HepG2 (cell line): ENCODE data around the gene SLBP. TPM values are rescaled to one million over a fixed set of nuclear protein-coding genes. Genes with fewer than 3 reads are reported as not detected.
A peak's percentile ranks its signal among the peaks of the same experiment; 100 is the strongest.

Experiments
- BHLHE40 ChIP-seq: IDR thresholded peaks from 2 replicates; pipeline ENCODE4 v1.6.1; 2011; ENCODE audit warnings: low read length, improper control_type of control experiment
- ERF ChIP-seq: IDR thresholded peaks from 2 replicates; pipeline ENCODE4 v1.6.1; 2018; ENCODE audit warnings: missing biosample characterization, missing genetic modification reagents
- GATA4 ChIP-seq: sonication (generic); IDR thresholded peaks from 2 replicates; pipeline ENCODE4 v1.6.1; 2016; ENCODE audit warnings: antibody characterized with exemption, low read depth, borderline replicate concordance
- KLF11 ChIP-seq: IDR thresholded peaks from 2 replicates; pipeline ENCODE4 v1.6.1; 2016; ENCODE audit warnings: missing compliant biosample characterization
- PHF8 ChIP-seq: sonication (generic); formaldehyde crosslinking; IDR thresholded peaks from 2 replicates; pipeline ENCODE4 v1.5.0; 2020; ENCODE audit warnings: missing genetic modification reagents
- YEATS4 ChIP-seq: sonication (generic); formaldehyde crosslinking; IDR thresholded peaks from 2 replicates; pipeline ENCODE4 v1.4.0; 2020; ENCODE audit warnings: missing genetic modification reagents, borderline replicate concordance
- ZFP1 ChIP-seq: IDR thresholded peaks from 2 replicates; pipeline ENCODE4 v1.6.1; 2016
- ZNF143 ChIP-seq: sonication (generic); formaldehyde crosslinking; IDR thresholded peaks from 2 replicates; pipeline ENCODE4 v1.4.0; 2020; ENCODE audit warnings: missing genetic modification reagents
- ZNF230 ChIP-seq: sonication (generic); formaldehyde crosslinking; IDR thresholded peaks from 2 replicates; pipeline ENCODE4 v1.4.0; 2020; ENCODE audit warnings: mild to moderate bottlenecking, missing genetic modification reagents
- ZNF563 ChIP-seq: sonication (generic); formaldehyde crosslinking; IDR thresholded peaks from 2 replicates; pipeline ENCODE4 v1.8.0; 2022; ENCODE audit warnings: mild to moderate bottlenecking, moderate library complexity, missing genetic modification reagents
- ZNF777 ChIP-seq: sonication (generic); formaldehyde crosslinking; IDR thresholded peaks from 2 replicates; pipeline ENCODE4 v1.4.0; 2020; ENCODE audit warnings: missing genetic modification reagents
- polyA plus RNA-seq, 8 experiments: library from polyadenylated mRNA; depleted of rRNA in 3 of 8; stranded (reverse) in 7 of 8; unstranded in 1 of 8; fragments of >200 nt; fragmentation: Illumina TruSeq in 4 of 8; extraction: Trizol in 4 of 8; gene quantifications; 2 replicates each; pipeline versions ENCODE4 v1.2.1 to v1.2.3, GENCODE V29; 2011 to 2016; ENCODE audit warnings: low read depth in 4 of 8, missing spikeins in 1 of 8, mixed read lengths in 1 of 8; ENCODE audit not compliant: insufficient read depth in 1 of 8
- total RNA-seq, 5 experiments: library from RNA; depleted of rRNA; stranded (reverse); fragments of >200 nt; fragmentation: Illumina TruSeq; extraction: Trizol; gene quantifications; 2 replicates each; pipeline ENCODE4 v1.2.3, GENCODE V29; 2016; ENCODE audit warnings: low read depth in 1 of 5
- TF ChIP-seq, protein P1 (sequence below): sonication (generic); formaldehyde crosslinking; IDR thresholded peaks from 2 replicates; pipeline ENCODE4 v1.9.0; 2021; ENCODE audit warnings: mild to moderate bottlenecking, missing genetic modification reagents
- TF ChIP-seq, protein P2 (sequence below): sonication (generic); formaldehyde crosslinking; conservative IDR thresholded peaks from 2 replicates; pipeline ENCODE4 v1.4.0; 2020; ENCODE audit warnings: missing genetic modification reagents
- TF ChIP-seq, protein P3 (sequence below): sonication (generic); formaldehyde crosslinking; IDR thresholded peaks from 2 replicates; pipeline ENCODE4 v1.5.0; 2020; ENCODE audit warnings: missing genetic modification reagents
- TF ChIP-seq, protein P4 (sequence below): IDR thresholded peaks from 2 replicates; pipeline ENCODE4 v1.6.1; 2016
- TF ChIP-seq, protein P5 (sequence below), 2 experiments: IDR thresholded peaks; 2 replicates each; pipeline ENCODE4 v1.6.1; 2011 to 2012; ENCODE audit warnings: low read length in 2 of 2, borderline replicate concordance in 1 of 2, low read depth in 1 of 2, mild to moderate bottlenecking in 1 of 2, moderate library complexity in 1 of 2

SLBP gene
- total and polyA plus RNA-seq, 2 of the 13 experiments (the other 11 are each of a cell fraction or from before 2014, with no cell fraction given) = 43.9 to 104 TPM

DNA sequence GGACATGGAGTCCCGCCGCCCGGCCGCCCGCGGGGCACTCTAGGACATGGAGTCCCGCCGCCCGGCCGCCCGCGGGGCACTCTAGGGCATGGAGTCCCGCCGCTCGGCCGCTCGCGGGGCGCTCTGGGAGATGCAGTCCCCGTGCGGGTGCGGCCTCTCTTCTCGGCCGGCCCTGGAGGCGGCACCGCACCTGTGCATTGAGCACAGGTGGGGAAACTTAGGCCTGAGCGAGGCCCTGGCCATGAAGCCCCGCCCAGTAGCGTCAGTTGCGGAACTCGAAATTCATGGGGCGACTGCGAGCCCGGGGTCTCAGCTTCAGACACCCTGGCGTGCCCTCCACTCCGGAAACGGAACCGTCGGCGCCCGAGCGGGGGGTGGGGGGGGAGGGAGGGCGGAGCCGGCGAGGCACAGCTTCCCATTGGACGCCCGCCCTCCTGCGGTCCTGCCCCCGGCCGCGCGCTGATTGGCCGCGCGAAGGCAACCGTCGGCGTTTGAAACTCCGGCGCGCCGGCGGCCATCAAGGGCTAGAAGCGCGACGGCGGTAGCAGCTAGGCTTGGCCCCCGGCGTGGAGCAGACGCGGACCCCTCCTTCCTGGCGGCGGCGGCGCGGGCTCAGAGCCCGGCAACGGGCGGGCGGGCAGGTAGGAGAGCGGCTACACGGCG is 9.0 kb upstream of the SLBP start, which contains the start of the genes TACC3 and TMEM129 (continued):
- TF ChIP-seq, protein P1, sequence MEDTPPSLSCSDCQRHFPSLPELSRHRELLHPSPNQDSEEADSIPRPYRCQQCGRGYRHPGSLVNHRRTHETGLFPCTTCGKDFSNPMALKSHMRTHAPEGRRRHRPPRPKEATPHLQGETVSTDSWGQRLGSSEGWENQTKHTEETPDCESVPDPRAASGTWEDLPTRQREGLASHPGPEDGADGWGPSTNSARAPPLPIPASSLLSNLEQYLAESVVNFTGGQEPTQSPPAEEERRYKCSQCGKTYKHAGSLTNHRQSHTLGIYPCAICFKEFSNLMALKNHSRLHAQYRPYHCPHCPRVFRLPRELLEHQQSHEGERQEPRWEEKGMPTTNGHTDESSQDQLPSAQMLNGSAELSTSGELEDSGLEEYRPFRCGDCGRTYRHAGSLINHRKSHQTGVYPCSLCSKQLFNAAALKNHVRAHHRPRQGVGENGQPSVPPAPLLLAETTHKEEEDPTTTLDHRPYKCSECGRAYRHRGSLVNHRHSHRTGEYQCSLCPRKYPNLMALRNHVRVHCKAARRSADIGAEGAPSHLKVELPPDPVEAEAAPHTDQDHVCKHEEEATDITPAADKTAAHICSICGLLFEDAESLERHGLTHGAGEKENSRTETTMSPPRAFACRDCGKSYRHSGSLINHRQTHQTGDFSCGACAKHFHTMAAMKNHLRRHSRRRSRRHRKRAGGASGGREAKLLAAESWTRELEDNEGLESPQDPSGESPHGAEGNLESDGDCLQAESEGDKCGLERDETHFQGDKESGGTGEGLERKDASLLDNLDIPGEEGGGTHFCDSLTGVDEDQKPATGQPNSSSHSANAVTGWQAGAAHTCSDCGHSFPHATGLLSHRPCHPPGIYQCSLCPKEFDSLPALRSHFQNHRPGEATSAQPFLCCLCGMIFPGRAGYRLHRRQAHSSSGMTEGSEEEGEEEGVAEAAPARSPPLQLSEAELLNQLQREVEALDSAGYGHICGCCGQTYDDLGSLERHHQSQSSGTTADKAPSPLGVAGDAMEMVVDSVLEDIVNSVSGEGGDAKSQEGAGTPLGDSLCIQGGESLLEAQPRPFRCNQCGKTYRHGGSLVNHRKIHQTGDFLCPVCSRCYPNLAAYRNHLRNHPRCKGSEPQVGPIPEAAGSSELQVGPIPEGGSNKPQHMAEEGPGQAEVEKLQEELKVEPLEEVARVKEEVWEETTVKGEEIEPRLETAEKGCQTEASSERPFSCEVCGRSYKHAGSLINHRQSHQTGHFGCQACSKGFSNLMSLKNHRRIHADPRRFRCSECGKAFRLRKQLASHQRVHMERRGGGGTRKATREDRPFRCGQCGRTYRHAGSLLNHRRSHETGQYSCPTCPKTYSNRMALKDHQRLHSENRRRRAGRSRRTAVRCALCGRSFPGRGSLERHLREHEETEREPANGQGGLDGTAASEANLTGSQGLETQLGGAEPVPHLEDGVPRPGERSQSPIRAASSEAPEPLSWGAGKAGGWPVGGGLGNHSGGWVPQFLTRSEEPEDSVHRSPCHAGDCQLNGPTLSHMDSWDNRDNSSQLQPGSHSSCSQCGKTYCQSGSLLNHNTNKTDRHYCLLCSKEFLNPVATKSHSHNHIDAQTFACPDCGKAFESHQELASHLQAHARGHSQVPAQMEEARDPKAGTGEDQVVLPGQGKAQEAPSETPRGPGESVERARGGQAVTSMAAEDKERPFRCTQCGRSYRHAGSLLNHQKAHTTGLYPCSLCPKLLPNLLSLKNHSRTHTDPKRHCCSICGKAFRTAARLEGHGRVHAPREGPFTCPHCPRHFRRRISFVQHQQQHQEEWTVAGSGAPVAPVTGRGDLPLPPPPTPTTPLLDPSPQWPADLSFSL = no peak
- TF ChIP-seq ZFP1 (CRISPR knock-in tag) = 0 out of 2 replicates have a peak, but pooled peaks have one; percentile 17
- TF ChIP-seq, protein P2, sequence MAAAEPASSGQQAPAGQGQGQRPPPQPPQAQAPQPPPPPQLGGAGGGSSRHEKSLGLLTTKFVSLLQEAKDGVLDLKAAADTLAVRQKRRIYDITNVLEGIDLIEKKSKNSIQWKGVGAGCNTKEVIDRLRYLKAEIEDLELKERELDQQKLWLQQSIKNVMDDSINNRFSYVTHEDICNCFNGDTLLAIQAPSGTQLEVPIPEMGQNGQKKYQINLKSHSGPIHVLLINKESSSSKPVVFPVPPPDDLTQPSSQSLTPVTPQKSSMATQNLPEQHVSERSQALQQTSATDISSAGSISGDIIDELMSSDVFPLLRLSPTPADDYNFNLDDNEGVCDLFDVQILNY (CRISPR knock-in tag) = peak; percentile 91
- no peak for TF ChIP-seq ZNF777 (CRISPR knock-in tag)
- TF ChIP-seq, protein P3, sequence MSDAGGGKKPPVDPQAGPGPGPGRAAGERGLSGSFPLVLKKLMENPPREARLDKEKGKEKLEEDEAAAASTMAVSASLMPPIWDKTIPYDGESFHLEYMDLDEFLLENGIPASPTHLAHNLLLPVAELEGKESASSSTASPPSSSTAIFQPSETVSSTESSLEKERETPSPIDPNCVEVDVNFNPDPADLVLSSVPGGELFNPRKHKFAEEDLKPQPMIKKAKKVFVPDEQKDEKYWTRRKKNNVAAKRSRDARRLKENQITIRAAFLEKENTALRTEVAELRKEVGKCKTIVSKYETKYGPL (CRISPR knock-in tag) = peak; percentile 17; the same call in 1 of the 2 replicates
- TF ChIP-seq ZNF143 (CRISPR knock-in tag) = peak; percentile 81
- TF ChIP-seq, protein P4, sequence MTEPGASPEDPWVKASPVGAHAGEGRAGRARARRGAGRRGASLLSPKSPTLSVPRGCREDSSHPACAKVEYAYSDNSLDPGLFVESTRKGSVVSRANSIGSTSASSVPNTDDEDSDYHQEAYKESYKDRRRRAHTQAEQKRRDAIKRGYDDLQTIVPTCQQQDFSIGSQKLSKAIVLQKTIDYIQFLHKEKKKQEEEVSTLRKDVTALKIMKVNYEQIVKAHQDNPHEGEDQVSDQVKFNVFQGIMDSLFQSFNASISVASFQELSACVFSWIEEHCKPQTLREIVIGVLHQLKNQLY (CRISPR knock-in tag) = no peak
- peak; percentile 69 for TF ChIP-seq ERF (CRISPR knock-in tag)
- no peak for TF ChIP-seq ZNF230 (CRISPR knock-in tag)
- peak; percentile 67; the same call in 1 of the 2 replicates for TF ChIP-seq YEATS4 (CRISPR knock-in tag)
- TF ChIP-seq BHLHE40 = peak; percentile 27; the same call in 1 of the 2 replicates
- TF ChIP-seq PHF8 = peak; percentile 80
- TF ChIP-seq KLF11 (CRISPR knock-in tag) = 0 out of 2 replicates have a peak, but pooled peaks have one; percentile 35
- peak; percentile 50; the same call in 1 of the 2 replicates for TF ChIP-seq ZNF563
- no peak for TF ChIP-seq GATA4
- TF ChIP-seq, protein P5, sequence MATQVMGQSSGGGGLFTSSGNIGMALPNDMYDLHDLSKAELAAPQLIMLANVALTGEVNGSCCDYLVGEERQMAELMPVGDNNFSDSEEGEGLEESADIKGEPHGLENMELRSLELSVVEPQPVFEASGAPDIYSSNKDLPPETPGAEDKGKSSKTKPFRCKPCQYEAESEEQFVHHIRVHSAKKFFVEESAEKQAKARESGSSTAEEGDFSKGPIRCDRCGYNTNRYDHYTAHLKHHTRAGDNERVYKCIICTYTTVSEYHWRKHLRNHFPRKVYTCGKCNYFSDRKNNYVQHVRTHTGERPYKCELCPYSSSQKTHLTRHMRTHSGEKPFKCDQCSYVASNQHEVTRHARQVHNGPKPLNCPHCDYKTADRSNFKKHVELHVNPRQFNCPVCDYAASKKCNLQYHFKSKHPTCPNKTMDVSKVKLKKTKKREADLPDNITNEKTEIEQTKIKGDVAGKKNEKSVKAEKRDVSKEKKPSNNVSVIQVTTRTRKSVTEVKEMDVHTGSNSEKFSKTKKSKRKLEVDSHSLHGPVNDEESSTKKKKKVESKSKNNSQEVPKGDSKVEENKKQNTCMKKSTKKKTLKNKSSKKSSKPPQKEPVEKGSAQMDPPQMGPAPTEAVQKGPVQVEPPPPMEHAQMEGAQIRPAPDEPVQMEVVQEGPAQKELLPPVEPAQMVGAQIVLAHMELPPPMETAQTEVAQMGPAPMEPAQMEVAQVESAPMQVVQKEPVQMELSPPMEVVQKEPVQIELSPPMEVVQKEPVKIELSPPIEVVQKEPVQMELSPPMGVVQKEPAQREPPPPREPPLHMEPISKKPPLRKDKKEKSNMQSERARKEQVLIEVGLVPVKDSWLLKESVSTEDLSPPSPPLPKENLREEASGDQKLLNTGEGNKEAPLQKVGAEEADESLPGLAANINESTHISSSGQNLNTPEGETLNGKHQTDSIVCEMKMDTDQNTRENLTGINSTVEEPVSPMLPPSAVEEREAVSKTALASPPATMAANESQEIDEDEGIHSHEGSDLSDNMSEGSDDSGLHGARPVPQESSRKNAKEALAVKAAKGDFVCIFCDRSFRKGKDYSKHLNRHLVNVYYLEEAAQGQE (IDR thresholded peaks at IDR 0.05; ENCODE audit: borderline replicate concordance in 1 of 2, low read depth in 1 of 2, low read length in 2 of 2) = no peak
